MM.1S (cell line): ENCODE results near the gene ZNF804B.

ENCODE experiments used
- EZH2 ChIP-seq: fragments of 300-600 bp; sonication (generic); optimal IDR thresholded peaks from 2 replicates; pipeline ENCODE3; 2017; ENCODE audit warnings: low read depth, mild to moderate bottlenecking, antibody characterized with exemption, low read length, mixed read lengths
- TF ChIP-seq, protein P1 (sequence below): fragments of 300-600 bp; sonication (generic); IDR thresholded peaks from 2 replicates; pipeline ENCODE4 v1.5.1; 2016; ENCODE audit warnings: antibody characterized with exemption, low read length, mixed read lengths

DNA sequence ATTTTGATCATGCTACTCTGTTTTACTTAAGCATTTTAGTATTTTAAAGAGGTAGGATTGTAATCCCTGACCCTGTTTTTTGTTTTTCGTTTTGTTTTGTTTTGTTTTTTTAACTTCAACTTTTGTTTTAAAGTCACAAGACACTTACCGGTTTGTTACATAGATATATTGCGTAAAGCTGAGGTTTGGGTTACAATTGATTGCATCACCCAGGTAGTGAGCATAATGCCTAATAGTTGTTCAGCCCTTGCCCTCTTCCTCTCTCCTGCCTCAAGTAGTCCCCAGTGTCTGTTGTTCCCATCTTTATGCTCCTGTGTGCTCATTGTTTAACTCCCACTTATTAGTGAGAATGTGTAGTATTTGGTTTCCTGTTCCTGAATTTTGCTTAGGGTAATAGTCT lies 129.2 kb downstream of the ZNF804B start:
- TF ChIP-seq, protein P1, sequence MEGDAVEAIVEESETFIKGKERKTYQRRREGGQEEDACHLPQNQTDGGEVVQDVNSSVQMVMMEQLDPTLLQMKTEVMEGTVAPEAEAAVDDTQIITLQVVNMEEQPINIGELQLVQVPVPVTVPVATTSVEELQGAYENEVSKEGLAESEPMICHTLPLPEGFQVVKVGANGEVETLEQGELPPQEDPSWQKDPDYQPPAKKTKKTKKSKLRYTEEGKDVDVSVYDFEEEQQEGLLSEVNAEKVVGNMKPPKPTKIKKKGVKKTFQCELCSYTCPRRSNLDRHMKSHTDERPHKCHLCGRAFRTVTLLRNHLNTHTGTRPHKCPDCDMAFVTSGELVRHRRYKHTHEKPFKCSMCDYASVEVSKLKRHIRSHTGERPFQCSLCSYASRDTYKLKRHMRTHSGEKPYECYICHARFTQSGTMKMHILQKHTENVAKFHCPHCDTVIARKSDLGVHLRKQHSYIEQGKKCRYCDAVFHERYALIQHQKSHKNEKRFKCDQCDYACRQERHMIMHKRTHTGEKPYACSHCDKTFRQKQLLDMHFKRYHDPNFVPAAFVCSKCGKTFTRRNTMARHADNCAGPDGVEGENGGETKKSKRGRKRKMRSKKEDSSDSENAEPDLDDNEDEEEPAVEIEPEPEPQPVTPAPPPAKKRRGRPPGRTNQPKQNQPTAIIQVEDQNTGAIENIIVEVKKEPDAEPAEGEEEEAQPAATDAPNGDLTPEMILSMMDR: no peak
- TF ChIP-seq EZH2: no peak
